T47D (cell line): Measurements from ENCODE around the gene RPS29.
"Not testable (repeated sequence)": the region's sequence is repeated elsewhere in the genome, so short reads cannot be mapped to it uniquely, and the experiment has no call there.

Source experiments
- DNase-seq, 2 experiments: peaks; one replicate each; pipeline versions ENCODE4 v3.0.0 to v3.0.0-alpha.2; 2011 to 2012; ENCODE audit warnings: low read depth in 1 of 2, low spot score in 1 of 2
- JUND ChIP-seq: IDR thresholded peaks from 2 replicates; pipeline ENCODE4 v1.6.1; 2012; ENCODE audit warnings: low read depth
- in situ Hi-C: cut with HindIII; loops from 2 replicates; pipeline ENCODE4 v1.10.0; 2016; ENCODE audit warnings: low sequenced_read_pairs, low pct_unique_long_range_greater_than_20kb

The RPS29 gene

GRCh38 chr14:49585803-49586672 lies at the start of gene RPS29:
RPS29 (minus strand) TSS chr14:49586380; CDS start chr14:49586346, 34 bp downstream.
- in situ Hi-C loops: no loop called here
- peak; percentile 85 for TF ChIP-seq JUND
- peak; percentile 89 to 100 for DNase-seq

GRCh38 chr14:49634547-49635334 lies 48.6 kb upstream of the RPS29 start, which contains the start of gene DNAAF2:
DNAAF2 (minus strand) TSS chr14:49635244; CDS start chr14:49635149, 95 bp downstream.
- DNase-seq: peak; percentile 38 to 76
- TF ChIP-seq JUND: no peak
- in situ Hi-C loops: no loop called here

- DNase-seq: peak; percentile 87 to 96
- in situ Hi-C loops: no loop called here
- TF ChIP-seq JUND: no peak
These were observed 47.7 kb upstream of the RPS29 start for GRCh38 chr14:49633640-49634546.

- DNase-seq: no peak
- in situ Hi-C loops: no loop called here
- no peak for TF ChIP-seq JUND
These were observed 38.0 kb upstream of the RPS29 start for GRCh38 chr14:49623941-49624839.

- in situ Hi-C loops: no loop called here
These were observed 37.2 kb upstream of the RPS29 start for GRCh38 chr14:49623387-49623786.

GRCh38 chr14:49622022-49622607 lies 35.9 kb upstream of the RPS29 start:
- in situ Hi-C loops: no loop called here
- no peak for DNase-seq
- TF ChIP-seq JUND: no peak

More at GRCh38 chr14:49623387-49623786, 37.2 kb upstream of the RPS29 start:
- no peak for DNase-seq
- TF ChIP-seq JUND: no peak

GRCh38 chr14:49621114-49621881 lies 35.1 kb upstream of the RPS29 start:
- TF ChIP-seq JUND: no peak
- peak in 1 of 2 experiments; percentile 60 for DNase-seq
- in situ Hi-C loops: no loop called here

- DNase-seq: peak; percentile 99 to 100
- TF ChIP-seq JUND: no peak
- in situ Hi-C loops: no loop called here
These were observed 34.3 kb upstream of the RPS29 start, which contains the start of the genes MGAT2 and RPL36AL for GRCh38 chr14:49620182-49621113. MGAT2 (plus strand) TSS chr14:49620799; CDS start chr14:49621269, 470 bp downstream. RPL36AL (minus strand) TSS chr14:49620626; CDS start chr14:49619104, 1,522 bp downstream.

GRCh38 chr14:49619730-49620129 lies 33.5 kb upstream of the RPS29 start:
- in situ Hi-C loops: no loop called here
- DNase-seq: no peak

GRCh38 chr14:49619273-49619672 lies 33.1 kb upstream of the RPS29 start:
- DNase-seq, in situ Hi-C loops: not testable (repeated sequence)

More at GRCh38 chr14:49619730-49620129, 33.5 kb upstream of the RPS29 start:
- no peak for TF ChIP-seq JUND
